Measurements from ENCODE around the gene IGSF11.

Gene IGSF11

GRCh38 chr3:118942195-118942594 lies 92.5 kb downstream of the IGSF11 start:
- DNase-seq (ENCODE audit: low read depth) = no peak
- no peak overlapping the region for H3K4me3 ChIP-seq (ENCODE audit: low read depth, low read length)
- no peak for TF ChIP-seq CTCF (IDR thresholded peaks at IDR 0.05; ENCODE audit: insufficient read depth, low read depth, low read length, missing control alignments)

- no peak for TF ChIP-seq CTCF (IDR thresholded peaks at IDR 0.05; ENCODE audit: insufficient read depth, low read depth, low read length, missing control alignments)
- no peak for DNase-seq (ENCODE audit: low read depth)
- H3K4me3 ChIP-seq (ENCODE audit: low read depth, low read length) = no peak overlapping the region
These were observed 93.4 kb downstream of the IGSF11 start for GRCh38 chr3:118941236-118941635.

GRCh38 chr3:118938183-118938961 lies 96.3 kb downstream of the IGSF11 start:
- no peak for DNase-seq (ENCODE audit: low read depth)

GRCh38 chr3:118936811-118937210 lies 97.8 kb downstream of the IGSF11 start:
- DNase-seq (ENCODE audit: low read depth) = no peak
- TF ChIP-seq CTCF (IDR thresholded peaks at IDR 0.05; ENCODE audit: insufficient read depth, low read depth, low read length, missing control alignments) = no peak
- H3K4me3 ChIP-seq (ENCODE audit: low read depth, low read length) = no peak overlapping the region

More at GRCh38 chr3:118938183-118938961, 96.3 kb downstream of the IGSF11 start:
- no peak for TF ChIP-seq CTCF (IDR thresholded peaks at IDR 0.05; ENCODE audit: insufficient read depth, low read depth, low read length, missing control alignments)
- H3K4me3 ChIP-seq (ENCODE audit: low read depth, low read length) = no peak overlapping the region

GRCh38 chr3:118932822-118933558 lies 101.7 kb downstream of the IGSF11 start:
- no peak overlapping the region for H3K4me3 ChIP-seq (ENCODE audit: low read depth, low read length)
- DNase-seq (ENCODE audit: low read depth) = peak; percentile 8
- no peak for TF ChIP-seq CTCF (IDR thresholded peaks at IDR 0.05; ENCODE audit: insufficient read depth, low read depth, low read length, missing control alignments)

GRCh38 chr3:118931996-118932395 lies 102.7 kb downstream of the IGSF11 start:
- DNase-seq (ENCODE audit: low read depth) = no peak
- no peak for TF ChIP-seq CTCF (IDR thresholded peaks at IDR 0.05; ENCODE audit: insufficient read depth, low read depth, low read length, missing control alignments)
- no peak overlapping the region for H3K4me3 ChIP-seq (ENCODE audit: low read depth, low read length)
